Psoas muscle (tissue), 8 donors: ENCODE measurements around the gene OSBP2. TPM values are rescaled to one million over a fixed set of nuclear protein-coding genes. Genes with fewer than 3 reads are reported as not detected.

Experiments used
- ATAC-seq, 4 donors: fragments of 200-7000 bp; cut with Tn5 transposase; one replicate each; pipeline ENCODE4 v1.9.1; 2020; ENCODE audit warnings: moderate library complexity in 3 of 4, mild to moderate bottlenecking in 2 of 4
- DNase-seq, 2 donors: peaks; one replicate each; pipeline ENCODE4 v3.0.0-alpha.2; 2020
- H3K27ac ChIP-seq: fragments of 200-600 bp; one replicate; pipeline ENCODE4 v1.8.0; 2022
- H3K27me3 ChIP-seq, 3 donors: fragments of 200-600 bp in 1 of 3; one replicate each; pipeline versions ENCODE4 v1.6.1 to v1.8.0; 2013 to 2022; ENCODE audit warnings: low read length in 2 of 3, mild to moderate bottlenecking in 2 of 3, moderate library complexity in 1 of 3; ENCODE audit not compliant: insufficient read depth in 3 of 3
- H3K36me3 ChIP-seq, 2 donors: fragments of 200-600 bp in 1 of 2; one replicate each; pipeline versions ENCODE4 v1.6.1 to v1.8.0; 2013 to 2022; ENCODE audit warnings: low read depth in 1 of 2, mild to moderate bottlenecking in 1 of 2, moderate library complexity in 1 of 2; ENCODE audit not compliant: insufficient read depth in 1 of 2
- H3K4me1 ChIP-seq: fragments of 200-600 bp; one replicate; pipeline ENCODE4 v1.8.0; 2022
- H3K4me3 ChIP-seq: fragments of 200-600 bp; one replicate; pipeline ENCODE4 v1.8.0; 2022; ENCODE audit warnings: mild to moderate bottlenecking
- H3K9me3 ChIP-seq: fragments of 200-600 bp; one replicate; pipeline ENCODE4 v1.8.0; 2022
- WGBS, 3 donors: extraction: QIAGEN DNeasy Blood & Tissue Kit; methylation state at CpG; one replicate each; pipeline versions ENCODE4 v1.1.6 to v1.1.7; 2013; 5-methylcytosine and 5-hydroxymethylcytosine counted together
- intact Hi-C, 2 donors: fragments of 100-400 bp; cut with DNase I; formaldehyde crosslinking; loops; one replicate each; pipeline versions ENCODE4 v1.11.0 to v1.14.2; 2022
- polyA plus RNA-seq, 3 donors: library from polyadenylated mRNA; stranded (reverse); fragments of 200-250 nt; gene quantifications; one replicate each; pipeline ENCODE4 v1.2.3, GENCODE V29; 2013
- total RNA-seq, 4 donors: library from RNA; stranded (reverse); fragmentation: NEBNext Ultra II Directional in 2 of 4; extraction: Animal tissue kit (Norgen Biotek cat#: 25700) in 2 of 4; gene quantifications; one replicate each; pipeline versions ENCODE4 v1.2.1 to v1.2.4, GENCODE V29; 2021 to 2023
- TF ChIP-seq, protein P1 (sequence below): fragments of 200-600 bp; IDR thresholded peaks from one replicate; pipeline ENCODE4 v1.8.0; 2022; ENCODE audit warnings: antibody characterized with exemption
- donor health status: healthy with polysubstance abuse.
- donor health status: DM: no; HTN: no; CAD: no; lungs with moderate emphysema.
- donor health status: Bipolar disorder and iron deficiency.
- donor health status: healthy.
- donor health status: DM: yes; HTN: yes; CAD: no.
- donor health status: DM: no; HTN: no; CAD: no.
- donor health status: DM: no; HTN: no; CAD: no.
- donor health status: DM: yes; HTN: yes; CAD: no.

Gene OSBP2
- total and polyA plus RNA-seq, 7 donors = 0.27 to 8.2 (median 2.5) TPM

DNA sequence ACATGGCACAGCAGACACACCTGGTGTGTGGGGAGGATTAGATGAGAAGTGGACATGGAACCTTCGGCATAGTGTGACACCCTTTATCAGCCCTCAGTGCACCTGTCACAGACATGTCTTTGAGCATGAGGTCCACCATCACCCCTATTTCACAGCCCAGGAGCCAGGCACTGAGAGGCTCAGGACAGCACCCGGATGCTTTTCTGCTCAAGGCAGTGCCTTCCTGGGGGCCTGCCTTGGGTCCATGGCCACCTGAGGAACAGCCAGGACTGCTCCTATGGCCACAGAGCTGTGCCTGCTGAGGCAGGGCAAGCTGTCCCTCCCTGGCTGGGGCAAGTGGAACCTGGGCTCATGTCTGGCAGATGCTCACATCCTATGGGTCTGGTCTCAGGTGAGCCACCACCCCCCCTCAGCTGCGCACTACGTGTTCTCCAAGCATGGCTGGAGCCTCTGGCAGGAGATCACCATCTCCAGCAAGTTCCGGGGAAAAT lies 198.1 kb downstream of the OSBP2 start:
- intact Hi-C loops = loop anchor here in 1 of 2 donors (10.0 kb wide), 1 partner anchor 128 kb away; no protein-coding TSS in a partner anchor
- DNase-seq (no peak), ATAC-seq (no peak)
- Histone ChIP-seq H3K36me3 (peaks cover 0 to 24% of the 10 kb centered on the region in 2 donors), H3K27me3 (no peaks in the 10 kb centered on the region), H3K9me3 (no peaks in the 10 kb centered on the region), H3K4me1 (no peaks in the 10 kb centered on the region), H3K27ac (no peak overlapping the region), H3K4me3 (no peak overlapping the region)
- WGBS, 3 donors = 97 to 99% (median 98%) methylated on average over 5 of the region's 5 CpGs
- TF ChIP-seq, protein P1, sequence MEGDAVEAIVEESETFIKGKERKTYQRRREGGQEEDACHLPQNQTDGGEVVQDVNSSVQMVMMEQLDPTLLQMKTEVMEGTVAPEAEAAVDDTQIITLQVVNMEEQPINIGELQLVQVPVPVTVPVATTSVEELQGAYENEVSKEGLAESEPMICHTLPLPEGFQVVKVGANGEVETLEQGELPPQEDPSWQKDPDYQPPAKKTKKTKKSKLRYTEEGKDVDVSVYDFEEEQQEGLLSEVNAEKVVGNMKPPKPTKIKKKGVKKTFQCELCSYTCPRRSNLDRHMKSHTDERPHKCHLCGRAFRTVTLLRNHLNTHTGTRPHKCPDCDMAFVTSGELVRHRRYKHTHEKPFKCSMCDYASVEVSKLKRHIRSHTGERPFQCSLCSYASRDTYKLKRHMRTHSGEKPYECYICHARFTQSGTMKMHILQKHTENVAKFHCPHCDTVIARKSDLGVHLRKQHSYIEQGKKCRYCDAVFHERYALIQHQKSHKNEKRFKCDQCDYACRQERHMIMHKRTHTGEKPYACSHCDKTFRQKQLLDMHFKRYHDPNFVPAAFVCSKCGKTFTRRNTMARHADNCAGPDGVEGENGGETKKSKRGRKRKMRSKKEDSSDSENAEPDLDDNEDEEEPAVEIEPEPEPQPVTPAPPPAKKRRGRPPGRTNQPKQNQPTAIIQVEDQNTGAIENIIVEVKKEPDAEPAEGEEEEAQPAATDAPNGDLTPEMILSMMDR = no peak

DNA sequence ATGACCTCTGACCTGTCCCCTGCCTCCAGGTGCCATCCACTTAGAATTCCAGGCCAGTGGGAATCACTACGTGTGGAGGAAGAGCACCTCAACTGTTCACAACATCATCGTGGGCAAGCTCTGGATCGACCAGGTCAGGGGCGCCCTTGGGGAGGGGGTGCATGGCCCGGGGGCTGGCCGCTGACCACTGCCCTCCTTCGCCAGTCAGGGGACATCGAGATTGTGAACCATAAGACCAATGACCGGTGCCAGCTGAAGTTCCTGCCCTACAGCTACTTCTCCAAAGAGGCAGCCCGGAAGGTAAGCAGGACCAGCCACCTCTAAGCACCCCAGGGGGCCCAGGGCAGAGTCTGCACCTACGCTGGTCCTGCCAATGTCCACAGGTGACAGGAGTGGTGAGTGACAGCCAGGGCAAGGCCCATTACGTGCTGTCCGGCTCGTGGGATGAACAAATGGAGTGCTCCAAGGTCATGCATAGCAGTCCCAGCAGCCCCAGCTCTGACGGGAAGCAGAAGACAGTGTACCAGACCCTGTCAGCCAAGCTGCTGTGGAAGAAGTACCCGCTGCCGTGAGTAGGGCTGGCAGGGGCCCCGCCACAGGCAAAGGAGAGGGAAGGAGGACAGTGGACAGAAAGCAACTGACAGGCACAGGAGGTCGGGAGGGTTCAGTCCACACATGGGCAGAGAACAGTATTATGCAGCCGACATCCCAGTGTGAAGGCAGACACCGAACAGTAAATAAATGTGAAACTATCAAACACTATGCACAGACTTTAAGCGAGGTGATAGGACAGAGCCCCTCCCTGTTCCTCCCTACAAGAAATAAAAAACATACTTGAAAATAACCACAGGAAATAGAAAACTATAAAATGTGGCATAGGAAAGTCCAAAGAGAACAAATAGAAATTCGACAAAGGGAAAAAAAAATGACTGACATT lies 199.0 kb downstream of the OSBP2 start:
- intact Hi-C loops = loop anchor here in 1 of 2 donors (10.0 kb wide), 1 partner anchor 129 kb away; no protein-coding TSS in a partner anchor
- no peaks in the 10 kb centered on the region for H3K9me3 ChIP-seq
- H3K27ac ChIP-seq = no peak overlapping the region
- H3K27me3 ChIP-seq = no peaks in the 10 kb centered on the region
- H3K4me3 ChIP-seq = no peak overlapping the region
- H3K4me1 ChIP-seq = no peaks in the 10 kb centered on the region
- H3K36me3 ChIP-seq = peaks cover 0 to 17% of the 10 kb centered on the region in 2 donors
- ATAC-seq (no peak), DNase-seq (no peak)
- WGBS, 3 donors = 81 to 86% (median 84%) methylated on average over 23 of the region's 23 CpGs
- TF ChIP-seq, protein P1 = no peak

DNA sequence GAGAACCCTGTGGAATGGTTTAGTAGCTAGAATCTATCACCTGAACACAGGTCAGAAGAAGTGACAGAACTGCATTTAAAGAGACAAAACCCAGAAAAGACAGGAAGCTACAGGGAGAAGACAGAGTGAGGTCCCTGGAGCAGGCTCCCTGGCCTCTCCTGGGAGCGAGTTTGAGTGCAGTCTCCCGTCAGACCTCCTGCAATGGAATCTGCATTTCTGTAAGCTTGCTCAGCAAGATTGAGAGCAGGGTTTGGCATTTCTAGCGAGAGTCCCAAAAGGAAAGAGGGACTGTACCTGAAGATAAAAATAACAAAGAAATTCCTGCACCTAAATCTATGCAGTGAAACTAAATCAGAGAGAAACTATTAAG lies 199.7 kb downstream of the OSBP2 start:
- Histone ChIP-seq H3K9me3 (peaks cover 3% of the 10 kb centered on the region), H3K4me3 (no peak overlapping the region), H3K4me1 (no peaks in the 10 kb centered on the region), H3K27me3 (no peaks in the 10 kb centered on the region), H3K27ac (no peak overlapping the region), H3K36me3 (peaks cover 0 to 13% of the 10 kb centered on the region in 2 donors)
- DNase-seq (no peak), ATAC-seq (no peak)
- intact Hi-C loops = loop anchor here in 1 of 2 donors (10.0 kb wide), 1 partner anchor 130 kb away; no protein-coding TSS in a partner anchor
- 75 to 86% (median 83%) methylated on average over 3 of the region's 3 CpGs for WGBS, 3 donors
- TF ChIP-seq, protein P1 = no peak

DNA sequence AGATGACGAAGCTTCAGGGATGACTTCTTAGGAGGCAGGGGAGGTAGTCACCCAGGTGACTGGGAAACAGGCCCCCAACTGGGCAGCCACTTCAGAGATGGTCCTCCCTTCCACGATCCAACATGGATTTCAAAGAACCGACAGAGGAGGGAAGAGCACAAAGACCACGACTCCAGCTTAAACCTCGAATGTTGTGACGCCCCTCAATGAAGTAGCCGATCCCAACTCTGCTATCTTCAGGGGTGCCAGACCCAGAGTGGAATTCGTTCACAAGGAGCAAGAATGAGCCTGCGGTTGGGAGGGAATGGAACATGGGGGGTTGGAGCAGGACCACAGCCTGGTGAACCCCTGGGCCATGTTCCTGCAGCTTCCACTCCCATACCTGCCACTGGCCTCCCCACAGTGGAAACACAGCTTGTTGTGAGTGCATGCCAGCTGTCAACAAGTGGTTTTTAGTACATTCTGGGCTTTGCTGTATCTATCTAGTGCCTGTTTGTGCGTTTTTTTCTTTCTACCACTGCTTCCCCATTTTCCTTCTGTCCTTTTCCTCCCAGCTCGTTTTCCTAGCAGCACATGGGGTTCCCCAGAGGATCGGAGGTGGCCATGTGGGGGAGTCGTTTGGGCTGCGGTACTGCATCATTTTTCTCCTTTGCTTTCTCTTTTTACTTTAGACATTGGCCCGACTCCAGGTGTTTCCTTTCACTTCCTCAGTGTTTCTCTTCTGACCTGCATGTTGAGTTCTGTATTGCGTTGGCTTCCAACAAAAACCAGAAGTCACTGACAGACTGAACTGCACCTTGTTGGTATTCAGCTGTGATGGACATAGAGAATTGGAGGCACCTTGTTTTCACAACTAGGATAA lies 208.1 kb downstream of the OSBP2 start:
- Histone ChIP-seq H3K27me3 (no peaks in the 10 kb centered on the region), H3K27ac (no peak overlapping the region), H3K4me3 (no peak overlapping the region), H3K4me1 (no peaks in the 10 kb centered on the region), H3K36me3 (no peaks in the 10 kb centered on the region), H3K9me3 (peaks cover 9% of the 10 kb centered on the region)
- TF ChIP-seq, protein P1 = no peak
- intact Hi-C loops = no loop called here
- WGBS, 3 donors = 76 to 79% (median 78%) methylated on average over 16 of the region's 16 CpGs
- no peak for DNase-seq
- ATAC-seq = no peak
